Measurements from ENCODE around the gene B3GNT5. TPM values are rescaled to one million over a fixed set of nuclear protein-coding genes. Genes with fewer than 3 reads are reported as not detected.

Gene B3GNT5
- total RNA-seq, 1 donor, result 8.6 TPM

- no peak for DNase-seq (ENCODE audit: low read depth in 2 of 3, low spot score in 2 of 3)
These were observed 64.2 kb downstream of the B3GNT5 start for GRCh38 chr3:183317271-183317670.

GRCh38 chr3:183317886-183318865 is 65.1 kb downstream of the B3GNT5 start:
- no peak for DNase-seq (ENCODE audit: low read depth in 2 of 3, low spot score in 2 of 3)

GRCh38 chr3:183318877-183319276 is 65.8 kb downstream of the B3GNT5 start:
- no peak for DNase-seq (ENCODE audit: low read depth in 2 of 3, low spot score in 2 of 3)

- no peak for DNase-seq (ENCODE audit: low read depth in 2 of 3, low spot score in 2 of 3)
These were observed 66.3 kb downstream of the B3GNT5 start for GRCh38 chr3:183319371-183319770.

Small RNAs within 50 kb of the gene (small RNA-seq; reads per million reads assigned to genes)
- gene RNA5SP151, result not detected

Other genes starting within 250 kb of the B3GNT5 start
- gene MCCC1, start 153.8 kb upstream of the B3GNT5 start, total RNA-seq, result 35.3 TPM
- 0.27 TPM for gene LAMP3, start 90.5 kb upstream of the B3GNT5 start, total RNA-seq
- gene MCF2L2, start 175.4 kb downstream of the B3GNT5 start, total RNA-seq, result 5.1 TPM